H9 (cell line): ENCODE measurements around the gene SNRPD1. TPM values are rescaled to one million over a fixed set of nuclear protein-coding genes. Genes with fewer than 3 reads are reported as not detected.

ENCODE experiments used
- DNase-seq: peaks from one replicate; pipeline ENCODE4 v3.0.0-alpha.2; 2017
- H2AFZ ChIP-seq: one replicate; pipeline ENCODE4 v1.6.1; 2013; ENCODE audit warnings: mild to moderate bottlenecking, low read length, control low read depth, moderate library complexity
- H2AK5ac ChIP-seq: 2 replicates; pipeline ENCODE4 v1.6.1; 2013; ENCODE audit warnings: low read length, control low read depth, mixed read lengths; ENCODE audit not compliant: insufficient read length
- H2BK120ac ChIP-seq: one replicate; pipeline ENCODE4 v1.6.1; 2013; ENCODE audit warnings: low read depth, mild to moderate bottlenecking, low read length, control low read depth, inconsistent platforms; ENCODE audit not compliant: poor library complexity, severe bottlenecking
- H2BK12ac ChIP-seq: 2 replicates; pipeline ENCODE4 v1.6.1; 2013; ENCODE audit warnings: low read length, control low read depth, mixed read lengths, low read depth; ENCODE audit not compliant: insufficient read length
- H2BK15ac ChIP-seq: 2 replicates; pipeline ENCODE4 v1.6.1; 2013; ENCODE audit warnings: low read depth, low read length, control low read depth
- H2BK20ac ChIP-seq: one replicate; pipeline ENCODE4 v1.6.1; 2013; ENCODE audit warnings: low read depth, mild to moderate bottlenecking, low read length, control low read depth, inconsistent platforms; ENCODE audit not compliant: poor library complexity, severe bottlenecking
- H2BK5ac ChIP-seq: 2 replicates; pipeline ENCODE4 v1.6.1; 2013; ENCODE audit warnings: low read length, control low read depth, mixed read lengths; ENCODE audit not compliant: insufficient read length
- H3K14ac ChIP-seq: 2 replicates; pipeline ENCODE4 v1.6.1; 2013; ENCODE audit warnings: low read length, control low read depth; ENCODE audit not compliant: insufficient read depth
- H3K18ac ChIP-seq: 2 replicates; pipeline ENCODE4 v1.6.1; 2013; ENCODE audit warnings: low read depth, mild to moderate bottlenecking, mixed read lengths, low read length, control low read depth; ENCODE audit not compliant: insufficient read length
- H3K23ac ChIP-seq: 2 replicates; pipeline ENCODE4 v1.6.1; 2013; ENCODE audit warnings: low read length, control low read depth, mixed read lengths, low read depth; ENCODE audit not compliant: insufficient read length
- H3K23me2 ChIP-seq: 2 replicates; pipeline ENCODE4 v1.6.1; 2013; ENCODE audit warnings: low read depth, mild to moderate bottlenecking, mixed read lengths, low read length, control low read depth; ENCODE audit not compliant: insufficient read length, poor library complexity, severe bottlenecking
- H3K27ac ChIP-seq: 2 replicates; pipeline ENCODE4 v1.5.1; 2013; ENCODE audit warnings: low read length, control low read depth, mixed read lengths, low read depth; ENCODE audit not compliant: insufficient read length
- H3K27me3 ChIP-seq: 2 replicates; pipeline ENCODE4 v1.6.1; 2013; ENCODE audit warnings: low read length, control low read depth, inconsistent platforms; ENCODE audit not compliant: insufficient read depth
- H3K4ac ChIP-seq: 2 replicates; pipeline ENCODE4 v1.6.1; 2013; ENCODE audit warnings: low read depth, mild to moderate bottlenecking, control low read depth, inconsistent platforms, low read length, moderate library complexity
- H3K4me1 ChIP-seq: 2 replicates; pipeline ENCODE4 v1.6.1; 2013; ENCODE audit warnings: low read length, control low read depth, inconsistent platforms; ENCODE audit not compliant: insufficient read depth
- H3K4me2 ChIP-seq: 2 replicates; pipeline ENCODE4 v1.6.1; 2013; ENCODE audit warnings: low read length, control low read depth, mixed read lengths; ENCODE audit not compliant: insufficient read length, insufficient read depth
- H3K56ac ChIP-seq: 2 replicates; pipeline ENCODE4 v1.6.1; 2013; ENCODE audit warnings: low read depth, mild to moderate bottlenecking, mixed read lengths, low read length, control low read depth; ENCODE audit not compliant: insufficient read length
- H3K79me1 ChIP-seq: 2 replicates; pipeline ENCODE4 v1.6.1; 2013; ENCODE audit warnings: low read depth, mild to moderate bottlenecking, moderate library complexity, low read length, control low read depth, inconsistent platforms; ENCODE audit not compliant: insufficient read depth, poor library complexity, severe bottlenecking
- H3K79me2 ChIP-seq: 2 replicates; pipeline ENCODE4 v1.6.1; 2013; ENCODE audit warnings: low read length, control low read depth, inconsistent platforms; ENCODE audit not compliant: insufficient read depth
- H3K9ac ChIP-seq: 2 replicates; pipeline ENCODE4 v1.6.1; 2013; ENCODE audit warnings: low read length, control low read depth, mixed read lengths; ENCODE audit not compliant: insufficient read length; ENCODE audit errors: extremely low read depth
- H3K9me3 ChIP-seq: one replicate; pipeline ENCODE4 v1.6.1; 2013; ENCODE audit warnings: low read depth, low read length, inconsistent platforms; ENCODE audit not compliant: control insufficient read depth
- H3T11ph ChIP-seq: one replicate; pipeline ENCODE4 v1.6.1; 2013; ENCODE audit warnings: mild to moderate bottlenecking, low read length, control low read depth, inconsistent platforms
- H4K20me1 ChIP-seq: one replicate; pipeline ENCODE4 v1.6.1; 2013; ENCODE audit not compliant: control insufficient read depth, insufficient read length, insufficient read depth
- H4K5ac ChIP-seq: 2 replicates; pipeline ENCODE4 v1.6.1; 2013; ENCODE audit warnings: low read depth, mild to moderate bottlenecking, mixed read lengths, low read length, control low read depth; ENCODE audit not compliant: insufficient read length
- H4K8ac ChIP-seq: replicated peaks from 2 replicates; pipeline ENCODE4 v1.6.1; 2013; ENCODE audit warnings: low read length, control low read depth, mixed read lengths, low read depth; ENCODE audit not compliant: insufficient read length
- H4K91ac ChIP-seq: 2 replicates; pipeline ENCODE4 v1.6.1; 2013; ENCODE audit warnings: low read depth, mild to moderate bottlenecking, moderate library complexity, mixed read lengths, low read length, control low read depth; ENCODE audit not compliant: insufficient read length
- H3K27ac Mint-ChIP-seq, 3 experiments: 2 replicates in 2 of 3; 3 replicates in 1 of 3; pipeline ENCODE4 v1.8.0; 2020 to 2021; ENCODE audit warnings: mixed read lengths in 3 of 3, mild to moderate bottlenecking in 1 of 3, moderate library complexity in 1 of 3
- H3K27me3 Mint-ChIP-seq: 2 replicates; pipeline ENCODE4 v1.8.0; 2021; ENCODE audit warnings: low read depth, mild to moderate bottlenecking, moderate library complexity, mixed read lengths
- H3K36me3 Mint-ChIP-seq, 3 experiments: 2 replicates in 2 of 3; 3 replicates in 1 of 3; pipeline ENCODE4 v1.8.0; 2020 to 2021; ENCODE audit warnings: low read depth in 3 of 3, mixed read lengths in 3 of 3; ENCODE audit not compliant: insufficient read depth in 1 of 3
- H3K4me1 Mint-ChIP-seq, 2 experiments: 2 replicates each; pipeline ENCODE4 v1.8.0; 2020; ENCODE audit warnings: mixed read lengths in 2 of 2
- H3K4me3 Mint-ChIP-seq, 2 experiments: 2 replicates in 1 of 2; 3 replicates in 1 of 2; pipeline ENCODE4 v1.8.0; 2020 to 2021; ENCODE audit warnings: mild to moderate bottlenecking in 2 of 2, mixed read lengths in 2 of 2, moderate library complexity in 1 of 2
- H3K9me3 Mint-ChIP-seq, 2 experiments: 2 replicates in 1 of 2; 3 replicates in 1 of 2; pipeline ENCODE4 v1.8.0; 2020; ENCODE audit warnings: mild to moderate bottlenecking in 2 of 2, mixed read lengths in 2 of 2, moderate library complexity in 1 of 2
- WGBS: extraction: QIAGEN DNeasy Blood & Tissue Kit; methylation state at CpG from one replicate; pipeline ENCODE4 v1.1.7; 2013; ENCODE audit warnings: missing lambda C conversion rate, low lambda C conversion rate, mixed read lengths; ENCODE audit not compliant: insufficient read length; ENCODE audit errors: extremely low coverage; 5-methylcytosine and 5-hydroxymethylcytosine counted together
- total RNA-seq: library from RNA; stranded (reverse); gene quantifications from 2 replicates; pipeline ENCODE4 v1.2.1, GENCODE V29; 2021
- TF ChIP-seq, protein P1 (sequence below): fragments of 200-600 bp; sonication (generic); conservative IDR thresholded peaks from 3 replicates; pipeline ENCODE4 v1.8.0; 2021; ENCODE audit warnings: antibody characterized with exemption, mild to moderate bottlenecking

The SNRPD1 gene
- total RNA-seq, 1 experiment from 2014 or later = 178 TPM

DNA sequence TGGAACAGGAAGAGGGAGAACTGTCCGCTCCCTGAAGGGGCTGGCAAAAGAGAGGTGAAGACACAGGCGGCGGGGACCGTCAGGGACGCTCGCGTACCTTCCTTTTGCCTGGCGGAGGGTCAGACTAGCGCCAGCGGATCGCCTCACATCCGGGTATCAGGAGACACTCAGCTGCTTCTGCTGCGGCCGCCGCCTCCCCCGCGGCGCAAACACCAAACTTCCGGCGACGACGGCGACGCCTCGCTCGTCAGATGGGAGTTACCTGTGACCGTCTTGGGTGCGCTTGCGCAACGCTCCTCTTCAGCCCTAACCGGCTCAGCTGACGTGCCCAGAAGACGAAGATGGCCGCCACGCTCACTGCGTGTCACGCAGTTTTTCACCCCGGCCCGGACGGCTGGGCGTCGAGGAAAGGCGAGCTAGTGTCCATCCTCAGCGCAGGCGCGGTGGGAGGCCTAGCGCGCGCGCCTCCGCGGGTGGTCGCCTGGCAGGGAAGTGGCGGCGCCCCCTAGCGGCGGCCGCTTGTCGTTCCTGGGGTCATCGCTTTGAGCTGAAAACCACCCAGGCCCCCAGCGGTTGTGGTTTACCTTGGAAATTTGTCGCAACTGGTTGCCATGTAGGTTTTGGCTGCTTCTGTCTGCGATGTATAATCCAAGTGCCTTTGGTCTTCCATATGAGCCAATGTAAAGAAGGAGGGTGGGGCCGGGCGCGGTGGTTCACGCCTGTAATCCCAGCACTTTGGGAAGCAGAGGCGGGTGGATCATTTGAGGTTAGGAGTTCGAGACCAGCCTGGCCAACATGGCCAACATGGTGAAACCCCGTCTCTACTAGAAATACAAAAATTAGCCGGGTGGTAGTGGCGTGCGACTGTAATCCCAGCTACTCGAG, 11.3 kb upstream of the SNRPD1 start, which contains the start of gene ESCO1:
Gene ESCO1 (minus strand): TSS at position 179 of the 885 bp plus-strand sequence. CDS start 25,861 bp downstream, outside the sequence.
- H3T11ph ChIP-seq = no peak within 1 kb of the TSS
- H2BK5ac ChIP-seq = no peak within 1 kb of the TSS
- peak within 1 kb of the TSS; percentile 89 for H3K9ac ChIP-seq
- peak within 1 kb of the TSS; percentile 65 for H3K4me2 ChIP-seq
- H3K56ac ChIP-seq = peak within 1 kb of the TSS; percentile 4
- H2BK120ac ChIP-seq = no peak within 1 kb of the TSS
- no peak within 1 kb of the TSS for H4K91ac ChIP-seq
- WGBS = no CpG with 5 or more reads among the region's 74 CpGs
- peak within 1 kb of the TSS; percentile 78 for H3K14ac ChIP-seq
- no peak within 1 kb of the TSS for H3K23ac ChIP-seq
- H3K23me2 ChIP-seq = peaks cover 4% of the 10 kb centered on the region
- H3K27ac ChIP-seq = peak within 1 kb of the TSS; percentile 81
- H2AK5ac ChIP-seq = peak within 1 kb of the TSS; percentile 44
- no peak within 1 kb of the TSS for H4K5ac ChIP-seq
- H3K9me3 ChIP-seq = no peaks in the 10 kb centered on the region
- no peak within 1 kb of the TSS for H4K8ac ChIP-seq
- no peaks in the 10 kb centered on the region for H3K27me3 ChIP-seq
- H3K18ac ChIP-seq = peak within 1 kb of the TSS; percentile 85
- H3K4me1 ChIP-seq = no peaks in the 10 kb centered on the region
- no peaks in the 10 kb centered on the region for H3K79me1 ChIP-seq
- 0 out of 2 replicates have a peak within 1 kb of the TSS, but pooled peaks have one; percentile 65 for H2BK15ac ChIP-seq
- H2BK12ac ChIP-seq = no peak within 1 kb of the TSS
- TF ChIP-seq, protein P1, sequence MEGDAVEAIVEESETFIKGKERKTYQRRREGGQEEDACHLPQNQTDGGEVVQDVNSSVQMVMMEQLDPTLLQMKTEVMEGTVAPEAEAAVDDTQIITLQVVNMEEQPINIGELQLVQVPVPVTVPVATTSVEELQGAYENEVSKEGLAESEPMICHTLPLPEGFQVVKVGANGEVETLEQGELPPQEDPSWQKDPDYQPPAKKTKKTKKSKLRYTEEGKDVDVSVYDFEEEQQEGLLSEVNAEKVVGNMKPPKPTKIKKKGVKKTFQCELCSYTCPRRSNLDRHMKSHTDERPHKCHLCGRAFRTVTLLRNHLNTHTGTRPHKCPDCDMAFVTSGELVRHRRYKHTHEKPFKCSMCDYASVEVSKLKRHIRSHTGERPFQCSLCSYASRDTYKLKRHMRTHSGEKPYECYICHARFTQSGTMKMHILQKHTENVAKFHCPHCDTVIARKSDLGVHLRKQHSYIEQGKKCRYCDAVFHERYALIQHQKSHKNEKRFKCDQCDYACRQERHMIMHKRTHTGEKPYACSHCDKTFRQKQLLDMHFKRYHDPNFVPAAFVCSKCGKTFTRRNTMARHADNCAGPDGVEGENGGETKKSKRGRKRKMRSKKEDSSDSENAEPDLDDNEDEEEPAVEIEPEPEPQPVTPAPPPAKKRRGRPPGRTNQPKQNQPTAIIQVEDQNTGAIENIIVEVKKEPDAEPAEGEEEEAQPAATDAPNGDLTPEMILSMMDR = peak; percentile 100
- peaks cover 2 to 3% of the 10 kb centered on the region in 2 experiments; a peak in 4 of 5 replicates for H3K9me3 Mint-ChIP-seq
- H2BK20ac ChIP-seq = no peak within 1 kb of the TSS
- peaks cover 8 to 13% of the 10 kb centered on the region in 2 experiments for H3K4me1 Mint-ChIP-seq
- no peak within 1 kb of the TSS; the same call in 1 of the 2 replicates for H3K4ac ChIP-seq
- peaks cover 17% of the 10 kb centered on the region; the same call in 1 of the 2 replicates for H3K79me2 ChIP-seq
- peaks cover 5 to 15% (median 8%) of the 10 kb centered on the region in 3 experiments; a peak in 5 of 7 replicates for H3K36me3 Mint-ChIP-seq
- no peak within 1 kb of the TSS for H2AFZ ChIP-seq
- no peaks in the 10 kb centered on the region for H3K27me3 Mint-ChIP-seq
- H3K27ac Mint-ChIP-seq = peak within 1 kb of the TSS; percentile 99 to 100 (median 99)
- peak; percentile 97 for DNase-seq
- H4K20me1 ChIP-seq = peaks cover 3% of the 10 kb centered on the region
- peak within 1 kb of the TSS; percentile 97 to 99 for H3K4me3 Mint-ChIP-seq
